HG03575 (cell line): ENCODE measurements around the gene SSH3.
"Not testable (repeated sequence)": the region's sequence is repeated elsewhere in the genome, so short reads cannot be mapped to it uniquely, and the experiment has no call there.

Experiments
- ATAC-seq: cut with Tn5 transposase; IDR thresholded peaks from one replicate; pipeline ENCODE4 v1.9.1; 2021; ENCODE audit not compliant: unreplicated experiment, insufficient number of reproducible peaks, low FRiP score; ENCODE audit errors: extremely low read depth

The SSH3 gene

GRCh38 chr11:67318876-67319275 lies 15.5 kb downstream of the SSH3 start:
- not testable (repeated sequence) for ATAC-seq

- no peak for ATAC-seq
Observed at GRCh38 chr11:67320011-67320410, 16.7 kb downstream of the SSH3 start.

- ATAC-seq, result no peak
Observed at GRCh38 chr11:67320691-67321090, 17.4 kb downstream of the SSH3 start.

GRCh38 chr11:67321313-67321871 lies 18.1 kb downstream of the SSH3 start:
- ATAC-seq, result no peak

- no peak for ATAC-seq
Observed at GRCh38 chr11:67322049-67322448, 18.7 kb downstream of the SSH3 start.

- ATAC-seq, result no peak
Observed at GRCh38 chr11:67323526-67323925, 20.2 kb downstream of the SSH3 start.

- ATAC-seq, result no peak
Observed at GRCh38 chr11:67332081-67332691, 28.9 kb downstream of the SSH3 start.

GRCh38 chr11:67337257-67337656 lies 33.9 kb downstream of the SSH3 start:
- no peak for ATAC-seq

GRCh38 chr11:67344264-67344663 lies 40.9 kb downstream of the SSH3 start:
- ATAC-seq, result no peak

GRCh38 chr11:67345247-67345919 lies 42.1 kb downstream of the SSH3 start:
- ATAC-seq, result no peak

GRCh38 chr11:67345920-67346819 lies 42.8 kb downstream of the SSH3 start:
- ATAC-seq, result no peak

GRCh38 chr11:67347964-67348749 lies 44.8 kb downstream of the SSH3 start:
- ATAC-seq, result no peak

- ATAC-seq, result no peak
Observed at GRCh38 chr11:67349036-67349435, 45.7 kb downstream of the SSH3 start.

- no peak for ATAC-seq
Observed at GRCh38 chr11:67349457-67349856, 46.1 kb downstream of the SSH3 start.

GRCh38 chr11:67349928-67350465 lies 46.7 kb downstream of the SSH3 start:
- ATAC-seq, result no peak

- no peak for ATAC-seq
Observed at GRCh38 chr11:67351275-67352005, 48.1 kb downstream of the SSH3 start.

GRCh38 chr11:67352546-67353316 lies 49.4 kb downstream of the SSH3 start:
- ATAC-seq, result no peak
